Mucosa of descending colon (tissue), 3 donors: ENCODE measurements around the gene PROSER3. TPM values are rescaled to one million over a fixed set of nuclear protein-coding genes. Genes with fewer than 3 reads are reported as not detected.
"Not testable (repeated sequence)": the region's sequence is repeated elsewhere in the genome, so short reads cannot be mapped to it uniquely, and the experiment has no call there.

Source experiments
- ATAC-seq: fragments of 200-7000 bp; cut with Tn5 transposase; one replicate; pipeline ENCODE4 v1.9.1; 2020; ENCODE audit warnings: mild to moderate bottlenecking, moderate library complexity
- DNase-seq, 3 donors: peaks; one replicate each; pipeline ENCODE4 v3.0.0-alpha.2; 2020
- H3K36me3 ChIP-seq: fragments of 200-600 bp; one replicate; pipeline ENCODE4 v1.8.0; 2021; ENCODE audit warnings: low read depth, mild to moderate bottlenecking
- H3K4me1 ChIP-seq: fragments of 200-600 bp; one replicate; pipeline ENCODE4 v1.8.0; 2021; ENCODE audit warnings: low read depth, mild to moderate bottlenecking
- H3K4me3 ChIP-seq: fragments of 200-600 bp; one replicate; pipeline ENCODE4 v1.8.0; 2021; ENCODE audit warnings: mild to moderate bottlenecking
- H3K9me3 ChIP-seq: fragments of 200-600 bp; one replicate; pipeline ENCODE4 v1.8.0; 2021; ENCODE audit warnings: mild to moderate bottlenecking
- intact Hi-C, 2 donors: fragments of 100-400 bp; cut with DNase I in 1 of 2; cut with micrococcal nuclease in 1 of 2; formaldehyde crosslinking; loops; one replicate each; pipeline versions ENCODE4 v1.11.0 to v1.11.1; 2022; cut with DNase I, micrococcal nuclease
- total RNA-seq, 3 donors: library from RNA; stranded (reverse); fragmentation: NEBNext Ultra II Directional in 2 of 3; extraction: Animal tissue kit (Norgen Biotek cat#: 25700) in 2 of 3; gene quantifications; one replicate each; pipeline versions ENCODE4 v1.2.1 to v1.2.4, GENCODE V29; 2021 to 2023
- TF ChIP-seq, protein P1 (sequence below): fragments of 200-600 bp; IDR thresholded peaks from one replicate; pipeline ENCODE4 v1.8.0; 2022; ENCODE audit warnings: antibody characterized with exemption, mild to moderate bottlenecking
- donor health status: DM: no; HTN: no; CAD: no; lungs with moderate emphysema.
- donor health status: DM: no; HTN: no; CAD: no.
- donor health status: DM: no; HTN: yes; CAD: no.

Gene PROSER3
- total RNA-seq, 3 donors from 2014 or later = 21.7 to 26.5 (median 26.0) TPM

DNA sequence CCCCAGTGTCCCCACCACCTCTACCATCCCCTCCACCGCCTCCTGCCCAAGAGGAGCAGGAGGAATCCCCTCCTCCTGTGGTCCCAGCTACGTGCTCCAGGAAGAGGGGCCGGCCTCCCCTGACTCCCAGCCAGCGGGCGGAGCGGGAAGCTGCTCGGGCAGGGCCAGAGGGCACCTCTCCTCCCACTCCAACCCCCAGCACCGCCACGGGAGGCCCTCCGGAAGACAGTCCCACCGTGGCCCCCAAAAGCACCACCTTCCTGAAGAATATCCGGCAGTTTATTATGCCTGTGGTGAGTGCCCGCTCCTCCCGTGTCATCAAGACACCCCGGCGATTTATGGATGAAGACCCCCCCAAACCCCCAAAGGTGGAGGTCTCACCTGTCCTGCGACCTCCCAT is 37.3 kb upstream of the PROSER3 start:
- TF ChIP-seq, protein P1, sequence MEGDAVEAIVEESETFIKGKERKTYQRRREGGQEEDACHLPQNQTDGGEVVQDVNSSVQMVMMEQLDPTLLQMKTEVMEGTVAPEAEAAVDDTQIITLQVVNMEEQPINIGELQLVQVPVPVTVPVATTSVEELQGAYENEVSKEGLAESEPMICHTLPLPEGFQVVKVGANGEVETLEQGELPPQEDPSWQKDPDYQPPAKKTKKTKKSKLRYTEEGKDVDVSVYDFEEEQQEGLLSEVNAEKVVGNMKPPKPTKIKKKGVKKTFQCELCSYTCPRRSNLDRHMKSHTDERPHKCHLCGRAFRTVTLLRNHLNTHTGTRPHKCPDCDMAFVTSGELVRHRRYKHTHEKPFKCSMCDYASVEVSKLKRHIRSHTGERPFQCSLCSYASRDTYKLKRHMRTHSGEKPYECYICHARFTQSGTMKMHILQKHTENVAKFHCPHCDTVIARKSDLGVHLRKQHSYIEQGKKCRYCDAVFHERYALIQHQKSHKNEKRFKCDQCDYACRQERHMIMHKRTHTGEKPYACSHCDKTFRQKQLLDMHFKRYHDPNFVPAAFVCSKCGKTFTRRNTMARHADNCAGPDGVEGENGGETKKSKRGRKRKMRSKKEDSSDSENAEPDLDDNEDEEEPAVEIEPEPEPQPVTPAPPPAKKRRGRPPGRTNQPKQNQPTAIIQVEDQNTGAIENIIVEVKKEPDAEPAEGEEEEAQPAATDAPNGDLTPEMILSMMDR = no peak
- intact Hi-C loops = no loop called here
- Histone ChIP-seq H3K36me3 (peaks cover 24% of the 10 kb centered on the region), H3K4me1 (peaks cover 16% of the 10 kb centered on the region), H3K9me3 (no peaks in the 10 kb centered on the region), H3K4me3 (no peak overlapping the region)
- DNase-seq (no peak), ATAC-seq (no peak)

DNA sequence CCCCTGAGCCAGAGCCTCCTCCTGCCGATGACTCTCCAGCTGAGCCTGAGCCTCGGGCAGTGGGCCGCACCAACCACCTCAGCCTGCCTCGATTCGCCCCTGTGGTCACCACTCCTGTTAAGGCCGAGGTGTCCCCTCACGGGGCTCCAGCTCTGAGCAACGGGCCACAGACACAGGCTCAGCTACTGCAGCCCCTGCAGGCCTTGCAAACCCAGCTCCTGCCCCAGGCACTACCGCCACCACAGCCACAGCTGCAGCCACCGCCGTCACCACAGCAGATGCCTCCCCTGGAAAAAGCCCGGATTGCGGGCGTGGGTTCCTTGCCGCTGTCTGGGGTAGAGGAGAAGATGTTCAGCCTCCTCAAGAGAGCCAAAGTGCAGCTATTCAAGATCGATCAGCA is 36.6 kb upstream of the PROSER3 start:
- peaks cover 24% of the 10 kb centered on the region for H3K36me3 ChIP-seq
- intact Hi-C loops = no loop called here
- ATAC-seq = no peak

DNA sequence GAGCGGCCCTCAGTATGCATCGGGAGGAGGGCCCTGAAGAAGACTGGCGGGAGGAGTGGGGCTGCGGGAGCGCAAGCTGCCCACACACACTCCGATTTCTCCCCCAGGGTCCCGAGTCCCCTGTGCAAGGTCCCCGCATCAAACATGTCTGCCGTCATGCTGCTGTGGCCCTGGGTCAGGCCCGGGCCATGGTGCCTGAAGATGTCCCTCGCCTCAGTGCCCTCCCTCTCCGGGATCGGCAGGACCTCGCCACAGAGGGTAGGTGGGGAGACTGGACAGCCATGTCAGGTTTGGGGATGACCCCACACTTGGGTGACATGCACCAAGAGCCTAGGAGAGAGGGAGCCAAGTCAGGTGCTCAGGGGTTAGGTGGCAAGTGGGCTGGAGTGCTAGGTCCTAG is 35.5 kb upstream of the PROSER3 start:
- Histone ChIP-seq H3K4me3 (no peak overlapping the region), H3K36me3 (peaks cover 27% of the 10 kb centered on the region), H3K4me1 (peaks cover 10% of the 10 kb centered on the region), H3K9me3 (no peaks in the 10 kb centered on the region)
- TF ChIP-seq, protein P1 = no peak
- ATAC-seq (no peak), DNase-seq (no peak)
- intact Hi-C loops = no loop called here

More for the DNA sequence above, 36.6 kb upstream of the PROSER3 start:
- TF ChIP-seq, protein P1 = no peak
- no peak overlapping the region for H3K4me3 ChIP-seq
- H3K9me3 ChIP-seq = no peaks in the 10 kb centered on the region
- DNase-seq = no peak
- peaks cover 10% of the 10 kb centered on the region for H3K4me1 ChIP-seq

DNA sequence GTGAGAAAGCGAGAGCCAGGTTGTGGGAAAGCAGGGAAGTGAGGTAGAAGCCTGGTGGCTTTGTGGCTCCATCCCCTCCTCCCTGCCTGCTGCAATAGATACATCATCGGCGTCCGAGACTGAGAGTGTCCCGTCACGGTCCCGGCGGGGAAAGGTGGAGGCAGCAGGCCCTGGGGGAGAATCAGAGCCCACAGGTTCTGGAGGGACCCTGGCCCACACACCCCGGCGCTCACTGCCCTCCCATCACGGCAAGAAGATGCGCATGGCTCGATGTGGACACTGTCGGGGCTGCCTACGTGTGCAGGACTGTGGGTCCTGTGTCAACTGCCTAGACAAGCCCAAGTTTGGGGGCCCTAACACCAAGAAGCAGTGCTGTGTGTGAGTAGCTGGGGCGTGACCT is 35.1 kb upstream of the PROSER3 start:
- intact Hi-C loops = no loop called here
- H3K4me3 ChIP-seq = no peak overlapping the region
- H3K4me1 ChIP-seq = peaks cover 10% of the 10 kb centered on the region
- no peaks in the 10 kb centered on the region for H3K9me3 ChIP-seq
- H3K36me3 ChIP-seq = peaks cover 31% of the 10 kb centered on the region
- no peak for DNase-seq
- TF ChIP-seq, protein P1 = no peak
- ATAC-seq = no peak

DNA sequence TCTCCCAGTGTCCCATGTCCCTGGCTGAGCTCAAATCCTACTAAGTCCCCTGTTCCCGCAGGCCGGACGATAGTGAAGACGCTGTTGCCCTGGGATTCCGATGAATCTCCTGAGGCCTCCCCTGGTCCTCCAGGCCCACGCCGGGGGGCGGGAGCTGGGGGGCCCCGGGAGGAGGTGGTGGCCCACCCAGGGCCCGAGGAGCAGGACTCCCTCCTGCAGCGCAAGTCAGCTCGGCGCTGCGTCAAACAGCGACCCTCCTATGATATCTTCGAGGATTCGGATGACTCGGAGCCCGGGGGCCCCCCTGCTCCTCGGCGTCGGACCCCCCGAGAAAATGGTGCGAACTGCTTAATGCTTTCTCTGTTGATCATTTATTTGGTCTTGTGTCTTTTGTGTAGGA is 34.3 kb upstream of the PROSER3 start:
- H3K9me3 ChIP-seq = no peaks in the 10 kb centered on the region
- H3K4me1 ChIP-seq = peaks cover 9% of the 10 kb centered on the region
- DNase-seq (no peak), ATAC-seq (no peak)
- TF ChIP-seq, protein P1 = no peak
- peaks cover 35% of the 10 kb centered on the region for H3K36me3 ChIP-seq
- H3K4me3 ChIP-seq = no peak overlapping the region
- intact Hi-C loops = no loop called here

DNA sequence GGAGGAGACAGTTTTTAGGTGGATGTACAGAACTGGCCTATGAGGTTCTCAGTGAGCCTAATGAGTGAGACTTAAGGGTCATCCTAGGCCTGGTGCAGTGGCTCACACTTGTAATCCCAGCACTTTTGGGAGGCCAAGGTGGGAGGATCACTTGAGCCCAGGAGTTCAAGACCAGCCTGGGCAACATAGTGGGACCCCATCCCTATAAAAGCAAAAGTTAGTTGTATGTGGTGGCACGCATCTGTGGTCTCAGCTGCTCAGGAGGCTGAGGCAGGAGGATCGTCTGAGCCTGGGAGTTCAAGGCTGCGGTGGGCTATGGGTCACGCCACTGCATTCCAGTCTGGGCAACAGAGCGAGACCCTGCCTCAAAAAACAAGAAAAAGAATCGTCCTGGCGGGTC is 33.8 kb upstream of the PROSER3 start:
- peaks cover 39% of the 10 kb centered on the region for H3K36me3 ChIP-seq
- ATAC-seq, H3K9me3 ChIP-seq, H3K4me1 ChIP-seq, intact Hi-C loops, DNase-seq, H3K4me3 ChIP-seq: not testable (repeated sequence)
